H1 (cell line): Measurements from ENCODE around the gene MEN1. TPM values are rescaled to one million over a fixed set of nuclear protein-coding genes. Genes with fewer than 3 reads are reported as not detected.
A peak's percentile ranks its signal among the peaks of the same experiment; 100 is the strongest.

Source experiments
- CTCF ChIA-PET: fragments of 300-600 bp; sonication (Branson Sonifier 250); formaldehyde crosslinking; loops from one replicate; lab custom pipeline; 2021; ENCODE audit not compliant: partially characterized antibody; lab: Charles Lee
- POLR2A ChIA-PET: fragments of 300-600 bp; sonication (Branson Sonifier 250); formaldehyde crosslinking; loops from one replicate; lab custom pipeline; 2021; ENCODE audit warnings: inconsistent platforms; ENCODE audit not compliant: partially characterized antibody; lab: Charles Lee
- DNase-seq, 2 experiments: peaks; one replicate each; pipeline versions ENCODE4 v3.0.0 to v3.0.0-alpha.2; 2010 to 2022; ENCODE audit warnings: low spot score in 2 of 2, low read depth in 1 of 2, mixed read lengths in 1 of 2
- FAIRE-seq: peaks from 2 replicates; lab custom pipeline; 2011; peaks lifted over from hg19 to GRCh38; lab: Jason Lieb, UNC
- H2AFZ ChIP-seq: 2 replicates; pipeline ENCODE4 v1.8.1; 2012; ENCODE audit warnings: low read length, inconsistent platforms
- H2AK5ac ChIP-seq: 2 replicates; pipeline ENCODE4 v1.6.1; 2013; ENCODE audit warnings: low read depth, low read length
- H2BK120ac ChIP-seq: replicated peaks from 2 replicates; pipeline ENCODE3; 2013; ENCODE audit warnings: low read depth, low read length, inconsistent platforms
- H2BK12ac ChIP-seq: 2 replicates; pipeline ENCODE4 v1.6.1; 2013; ENCODE audit warnings: low read depth, low read length
- H2BK15ac ChIP-seq: 2 replicates; pipeline ENCODE4 v1.6.1; 2013; ENCODE audit warnings: low read length
- H2BK20ac ChIP-seq: 2 replicates; pipeline ENCODE4 v1.6.1; 2013; ENCODE audit warnings: low read length
- H2BK5ac ChIP-seq: 2 replicates; pipeline ENCODE4 v1.6.1; 2013; ENCODE audit warnings: low read depth, low read length
- H3K14ac ChIP-seq: 2 replicates; pipeline ENCODE4 v1.6.1; 2013; ENCODE audit warnings: inconsistent platforms; ENCODE audit not compliant: insufficient read length
- H3K18ac ChIP-seq: 2 replicates; pipeline ENCODE4 v1.6.1; 2013; ENCODE audit warnings: low read length; ENCODE audit errors: extremely low read depth
- H3K23ac ChIP-seq: 2 replicates; pipeline ENCODE4 v1.6.1; 2013; ENCODE audit warnings: inconsistent platforms; ENCODE audit not compliant: insufficient read length
- H3K23me2 ChIP-seq: 2 replicates; pipeline ENCODE4 v1.6.1; 2013; ENCODE audit warnings: low read depth, low read length
- H3K27ac ChIP-seq: 2 replicates; pipeline ENCODE4 v1.6.1; 2011; ENCODE audit warnings: low read depth, low read length, inconsistent platforms
- H3K27me3 ChIP-seq, 4 experiments: replicated peaks in 1 of 4; 1 replicate in 1 of 4; 2 replicates in 3 of 4; pipeline versions ENCODE4 v1.6.1 to v1.8.1; 2011 to 2013; ENCODE audit warnings: low read length in 3 of 4, mild to moderate bottlenecking in 3 of 4, inconsistent platforms in 2 of 4, mixed read lengths in 2 of 4, moderate library complexity in 1 of 4; ENCODE audit not compliant: control insufficient read depth in 3 of 4, insufficient read depth in 3 of 4; ENCODE audit errors: extremely low read depth in 1 of 4
- H3K36me3 ChIP-seq, 4 experiments: 2 replicates each; pipeline versions ENCODE4 v1.6.1 to v1.8.1; 2011 to 2013; ENCODE audit warnings: mild to moderate bottlenecking in 4 of 4, low read length in 3 of 4, moderate library complexity in 2 of 4, control low read depth in 1 of 4, inconsistent platforms in 1 of 4; ENCODE audit not compliant: insufficient read depth in 4 of 4, control insufficient read depth in 2 of 4
- H3K4ac ChIP-seq: replicated peaks from 2 replicates; pipeline ENCODE3; 2013; ENCODE audit warnings: low read length, low read depth, mixed read lengths, inconsistent platforms; ENCODE audit not compliant: insufficient read length
- H3K4me1 ChIP-seq, 4 experiments: replicated peaks in 1 of 4; 1 replicate in 1 of 4; 2 replicates in 3 of 4; pipeline versions ENCODE4 v1.6.1 to v1.8.1; 2011 to 2013; ENCODE audit warnings: low read length in 3 of 4, inconsistent platforms in 2 of 4, mixed read lengths in 1 of 4; ENCODE audit not compliant: insufficient read depth in 4 of 4, control insufficient read depth in 3 of 4
- H3K4me2 ChIP-seq, 2 experiments: 2 replicates each; pipeline versions ENCODE4 v1.6.1 to v1.8.1; 2011 to 2013; ENCODE audit warnings: low read depth in 2 of 2, low read length in 2 of 2, control low read depth in 1 of 2, inconsistent platforms in 1 of 2, mild to moderate bottlenecking in 1 of 2; ENCODE audit not compliant: insufficient read depth in 1 of 2
- H3K4me3 ChIP-seq, 4 experiments: fragments of 200-600, 300-600 bp in 1 of 4; sonication (generic), shearing (Covaris generic), sonication (Bioruptor Twin) in 1 of 4; 2 replicates each; pipeline versions ENCODE4 v1.5.1 to v1.8.1; 2011 to 2016; ENCODE audit warnings: low read length in 4 of 4, low read depth in 3 of 4, control low read depth in 2 of 4, inconsistent platforms in 2 of 4, mild to moderate bottlenecking in 2 of 4, mixed read lengths in 1 of 4, moderate library complexity in 1 of 4; ENCODE audit not compliant: insufficient read depth in 2 of 4; ENCODE audit errors: extremely low read depth in 1 of 4
- H3K56ac ChIP-seq: replicated peaks from 2 replicates; pipeline ENCODE3; 2013; ENCODE audit warnings: low read depth, mild to moderate bottlenecking, mixed read lengths, low read length, inconsistent platforms; ENCODE audit not compliant: insufficient read length
- H3K79me1 ChIP-seq: 2 replicates; pipeline ENCODE4 v1.6.1; 2013; ENCODE audit warnings: low read depth, low read length, control low read depth
- H3K79me2 ChIP-seq, 2 experiments: 2 replicates each; pipeline versions ENCODE4 v1.6.1 to v1.8.1; 2012 to 2013; ENCODE audit warnings: low read length in 2 of 2, mild to moderate bottlenecking in 2 of 2, inconsistent platforms in 1 of 2; ENCODE audit not compliant: insufficient read depth in 2 of 2, control insufficient read depth in 1 of 2
- H3K9ac ChIP-seq, 4 experiments: replicated peaks in 1 of 4; 1 replicate in 1 of 4; 2 replicates in 3 of 4; pipeline versions ENCODE4 v1.6.1 to v1.8.1; 2011 to 2013; ENCODE audit warnings: low read depth in 3 of 4, low read length in 3 of 4, control low read depth in 2 of 4, mild to moderate bottlenecking in 2 of 4, moderate library complexity in 2 of 4, inconsistent platforms in 1 of 4; ENCODE audit errors: extremely low read depth in 1 of 4
- H3K9me3 ChIP-seq, 2 experiments: 2 replicates each; pipeline versions ENCODE4 v1.6.1 to v1.8.1; 2012 to 2013; ENCODE audit warnings: mild to moderate bottlenecking in 2 of 2, moderate library complexity in 2 of 2, control low read depth in 1 of 2, inconsistent platforms in 1 of 2, low read depth in 1 of 2, low read length in 1 of 2, mixed read lengths in 1 of 2; ENCODE audit not compliant: insufficient read depth in 2 of 2
- H4K20me1 ChIP-seq, 2 experiments: replicated peaks in 1 of 2; 2 replicates each; pipeline versions ENCODE3 to v1.8.1; 2011 to 2013; ENCODE audit warnings: inconsistent platforms in 2 of 2, low read length in 2 of 2, mild to moderate bottlenecking in 1 of 2; ENCODE audit not compliant: insufficient read depth in 2 of 2, control insufficient read depth in 1 of 2
- H4K5ac ChIP-seq: 2 replicates; pipeline ENCODE4 v1.6.1; 2013; ENCODE audit warnings: low read length, low read depth, mixed read lengths, inconsistent platforms; ENCODE audit not compliant: insufficient read length
- H4K8ac ChIP-seq: 2 replicates; pipeline ENCODE4 v1.8.0; 2013; ENCODE audit warnings: mild to moderate bottlenecking, moderate library complexity, low read length, inconsistent platforms; ENCODE audit not compliant: insufficient read depth; ENCODE audit errors: extremely low read depth
- H4K91ac ChIP-seq: replicated peaks from 2 replicates; pipeline ENCODE3; 2013; ENCODE audit warnings: low read length, mixed read lengths, inconsistent platforms; ENCODE audit not compliant: insufficient read length
- ATF2 ChIP-seq: IDR thresholded peaks from 2 replicates; pipeline ENCODE4 v1.6.1; 2012; ENCODE audit warnings: low read length, inconsistent platforms
- BACH1 ChIP-seq: IDR thresholded peaks from 2 replicates; pipeline ENCODE4 v1.6.1; 2012; ENCODE audit warnings: low read length, improper control_type of control experiment
- EGR1 ChIP-seq: IDR thresholded peaks from 2 replicates; pipeline ENCODE4 v1.6.1; 2011; ENCODE audit warnings: low read depth, low read length, borderline replicate concordance
- FOSL1 ChIP-seq: IDR thresholded peaks from 2 replicates; pipeline ENCODE4 v1.6.1; 2011; ENCODE audit warnings: mild to moderate bottlenecking, low read depth, low read length, moderate library complexity; ENCODE audit not compliant: insufficient read depth
- JUND ChIP-seq: IDR thresholded peaks from 2 replicates; pipeline ENCODE4 v1.6.1; 2011; ENCODE audit warnings: mild to moderate bottlenecking, improper control_type of control experiment, low read length
- POU5F1 ChIP-seq: IDR thresholded peaks from 2 replicates; pipeline ENCODE4 v1.6.1; 2011; ENCODE audit warnings: low read depth, mild to moderate bottlenecking, low read length, moderate library complexity
- RAD21 ChIP-seq, 2 experiments: IDR thresholded peaks in 1 of 2; conservative IDR thresholded peaks in 1 of 2; 2 replicates each; pipeline ENCODE4 v1.6.1; 2011; ENCODE audit warnings: low read depth in 2 of 2, low read length in 2 of 2, improper control_type of control experiment in 1 of 2, inconsistent platforms in 1 of 2, mild to moderate bottlenecking in 1 of 2, moderate library complexity in 1 of 2
- RXRA ChIP-seq: IDR thresholded peaks from 2 replicates; pipeline ENCODE4 v1.6.1; 2011; ENCODE audit warnings: low read depth, mild to moderate bottlenecking, low read length, moderate library complexity; ENCODE audit not compliant: insufficient read depth
- SP2 ChIP-seq: IDR thresholded peaks from 2 replicates; pipeline ENCODE4 v1.6.1; 2012; ENCODE audit warnings: mild to moderate bottlenecking, low read length, inconsistent platforms
- SRF ChIP-seq: IDR thresholded peaks from 2 replicates; pipeline ENCODE4 v1.6.1; 2011; ENCODE audit warnings: mild to moderate bottlenecking, low read depth, low read length, moderate library complexity
- WGBS, 2 experiments: shearing (Covaris generic) in 1 of 2; methylation state at CpG; one replicate each; pipeline versions ENCODE4 v1.1.6 to v1.1.7; 2013 to 2015; ENCODE audit warnings: low lambda C conversion rate in 2 of 2, mixed read lengths in 2 of 2, inconsistent platforms in 1 of 2, low coverage in 1 of 2, missing lambda C conversion rate in 1 of 2; ENCODE audit not compliant: insufficient replicate concordance in 2 of 2, insufficient coverage in 1 of 2, insufficient read length in 1 of 2; ENCODE audit errors: extremely low coverage in 1 of 2, missing lambda C conversion rate in 1 of 2; 5-methylcytosine and 5-hydroxymethylcytosine counted together
- polyA plus RNA-seq, 7 experiments: library from polyadenylated mRNA; depleted of rRNA in 3 of 7; stranded (reverse) in 5 of 7; unstranded in 2 of 7; fragments of >200 nt in 5 of 7; fragments of 200-250 nt in 2 of 7; gene quantifications; 1 replicate in 5 of 7; 2 replicates in 1 of 7; 4 replicates in 1 of 7; pipeline versions ENCODE4 v1.2.1 to v1.2.3, GENCODE V29; 2011 to 2013; ENCODE audit warnings: missing spikeins in 2 of 7, mixed read lengths in 2 of 7
- total RNA-seq: library from RNA; stranded (reverse); fragmentation: NEBNext Ultra II Directional; extraction: Animal tissue kit (Norgen Biotek cat#: 25700); gene quantifications from 2 replicates; pipeline ENCODE4 v1.2.1, GENCODE V29; 2021

Gene MEN1
- total and polyA plus RNA-seq, 2 of the 8 experiments (the other 6 are each of a cell fraction or from before 2014, with no cell fraction given) = 47.2 to 56.3 TPM

GRCh38 chr11:64777449-64778222, 32.7 kb downstream of the MEN1 start:
- H2AK5ac ChIP-seq = no peak overlapping the region
- H3K27me3 ChIP-seq = no peaks in the 10 kb centered on the region
- no peak overlapping the region for H2AFZ ChIP-seq
- no peak overlapping the region for H2BK15ac ChIP-seq
- WGBS, 2 experiments = 1% methylated on average over 25 of the region's 98 CpGs; no CpG with 5 or more reads in 1 of the 2 experiments
- FAIRE-seq (no peak), DNase-seq (peak in 1 of 2 experiments; percentile 80)
- H3K9me3 ChIP-seq = no peaks in the 10 kb centered on the region
- H3K4me1 ChIP-seq = peaks cover 2 to 6% (median 5%) of the 10 kb centered on the region in 4 experiments; a peak in 5 of 7 replicates
- H3K79me1 ChIP-seq = peaks cover 9% of the 10 kb centered on the region
- no peak overlapping the region for H4K5ac ChIP-seq
- H3K4ac ChIP-seq = no peak overlapping the region
- H3K4me2 ChIP-seq = peak overlapping the region; percentile 84 to 92
- H3K23me2 ChIP-seq = peaks cover 9% of the 10 kb centered on the region
- H3K23ac ChIP-seq = no peak overlapping the region
- 0 out of 2 replicates have a peak overlapping the region, but pooled peaks have one; percentile 8 for H2BK5ac ChIP-seq
- H3K9ac ChIP-seq = peak overlapping the region; percentile 48 to 99 (median 93)
- H2BK20ac ChIP-seq = no peak overlapping the region
- no peak overlapping the region for H3K14ac ChIP-seq
- H3K79me2 ChIP-seq = peaks cover 30 to 49% of the 10 kb centered on the region in 2 experiments
- ChIA-PET POLR2A (interaction anchor here (0.5 to 29.2 kb wide), 11 partner anchors 10 to 534 kb away, joined by 3 to 1087 read pairs (median 4); partner anchors contain the start of genes PYGM and RASGRP2), CTCF (interaction anchor here (0.7 to 23.6 kb wide), 5 partner anchors 10 to 71 kb away, joined by 3 to 376 read pairs (median 3); partner anchors contain the start of gene RASGRP2)
- no peak overlapping the region for H4K91ac ChIP-seq
- H4K8ac ChIP-seq = peak overlapping the region; percentile 86
- peak overlapping the region; percentile 69 to 99 (median 95) for H3K4me3 ChIP-seq
- no peak overlapping the region for H3K56ac ChIP-seq
- no peak overlapping the region for H3K18ac ChIP-seq
- peaks cover 30 to 34% of the 10 kb centered on the region in 2 experiments for H4K20me1 ChIP-seq
- no peak overlapping the region for H2BK120ac ChIP-seq
- H2BK12ac ChIP-seq = no peak overlapping the region
- H3K36me3 ChIP-seq = peaks cover 38 to 45% (median 42%) of the 10 kb centered on the region in 4 experiments
- peak overlapping the region; percentile 93 for H3K27ac ChIP-seq
- TF ChIP-seq JUND = no peak
- TF ChIP-seq EGR1 = no peak
- no peak for TF ChIP-seq SRF
- TF ChIP-seq FOSL1 = no peak
- no peak for TF ChIP-seq SP2
- no peak for TF ChIP-seq RAD21 (IDR thresholded peaks at IDR 0.05 in 1 of 2, conservative IDR thresholded peaks at IDR 0.05 in 1 of 2; ENCODE audit: low read depth in 2 of 2, low read length in 2 of 2)
- TF ChIP-seq BACH1 = no peak
- TF ChIP-seq ATF2 = no peak
- TF ChIP-seq RXRA = no peak
- TF ChIP-seq POU5F1 = no peak
